HepG2 (cell line): ENCODE results near the gene NPAS2. TPM values are rescaled to one million over a fixed set of nuclear protein-coding genes. Genes with fewer than 3 reads are reported as not detected.

Experiments used
- ATAC-seq: fragments of 200-7000 bp; cut with Tn5 transposase; 3 replicates; pipeline ENCODE4 v1.9.1; 2020; ENCODE audit warnings: mild to moderate bottlenecking, moderate library complexity
- BruUV-seq: library from RNA; stranded (reverse); fragments of 400-500 nt; replicated peaks from 2 replicates; lab custom pipeline; 2021; lab: Mats Ljungman, UMichigan
- CTCF ChIA-PET: fragments of 300-600 bp; formaldehyde crosslinking; extraction: SDS; loops from one replicate; lab custom pipeline; 2021; ENCODE audit warnings: low total read pairs, inconsistent platforms, low intra/inter-chr PET ratio; lab: Yijun Ruan, JAX
- POLR2A ChIA-PET: fragments of 350-600 bp; sonication (Branson Sonifier 250); formaldehyde crosslinking; loops from one replicate; lab custom pipeline; 2020; ENCODE audit warnings: antibody characterized with exemption, inconsistent platforms; lab: Yijun Ruan, JAX
- DNase-seq: peaks from one replicate; pipeline ENCODE4 v3.0.0-alpha.2; 2015; ENCODE audit warnings: low spot score
- FAIRE-seq: peaks from 3 replicates; lab custom pipeline; 2011; peaks lifted over from hg19 to GRCh38; lab: Jason Lieb, UNC
- H2AFZ ChIP-seq: one replicate; pipeline ENCODE4 v1.6.1; 2011; ENCODE audit warnings: low read length, inconsistent platforms
- H3K27ac ChIP-seq: fragments of 300-600 bp; 3 replicates; pipeline ENCODE4 v1.8.0; 2011; ENCODE audit warnings: mixed run types, mild to moderate bottlenecking, mixed read lengths, low read length, inconsistent platforms; ENCODE audit not compliant: insufficient read depth; ENCODE audit errors: extremely low read length
- H3K27me3 ChIP-seq, 2 experiments: fragments of 200-600 bp in 1 of 2; 2 replicates in 1 of 2; 3 replicates in 1 of 2; pipeline versions ENCODE4 v1.6.0 to v1.8.0; 2011; ENCODE audit warnings: low read length in 2 of 2, mild to moderate bottlenecking in 2 of 2, moderate library complexity in 2 of 2, inconsistent platforms in 1 of 2; ENCODE audit not compliant: insufficient read depth in 2 of 2, control insufficient read depth in 1 of 2
- H3K36me3 ChIP-seq, 2 experiments: fragments of 200-600 bp in 1 of 2; replicated peaks in 1 of 2; 2 replicates in 1 of 2; 3 replicates in 1 of 2; pipeline versions ENCODE4 v1.5.1 to v1.8.0; 2011; ENCODE audit warnings: low read length in 2 of 2, inconsistent platforms in 1 of 2; ENCODE audit not compliant: insufficient read depth in 2 of 2, control insufficient read depth in 1 of 2
- H3K4me1 ChIP-seq: 2 replicates; pipeline ENCODE4 v1.5.1; 2012; ENCODE audit warnings: low read length, inconsistent platforms; ENCODE audit not compliant: insufficient read depth
- H3K4me2 ChIP-seq: 2 replicates; pipeline ENCODE4 v1.6.0; 2011; ENCODE audit warnings: low read depth, low read length, inconsistent platforms
- H3K4me3 ChIP-seq, 3 experiments: fragments of 200-600 bp in 1 of 3; sonication (generic), shearing (Covaris generic) in 1 of 3; replicated peaks in 1 of 3; 2 replicates each; pipeline ENCODE4 v1.5.1; 2011 to 2016; ENCODE audit warnings: low read length in 3 of 3, inconsistent platforms in 2 of 3, low read depth in 2 of 3, mild to moderate bottlenecking in 2 of 3, control low read depth in 1 of 3, mixed read lengths in 1 of 3; ENCODE audit not compliant: insufficient read depth in 1 of 3
- H3K79me2 ChIP-seq: one replicate; pipeline ENCODE4 v1.6.1; 2011; ENCODE audit warnings: low read length, inconsistent platforms; ENCODE audit not compliant: insufficient read depth
- H3K9ac ChIP-seq: 2 replicates; pipeline ENCODE4 v1.6.0; 2011; ENCODE audit warnings: mild to moderate bottlenecking, low read depth, low read length, inconsistent platforms; ENCODE audit not compliant: insufficient read depth
- H3K9me3 ChIP-seq: 2 replicates; pipeline ENCODE4 v1.5.1; 2012; ENCODE audit warnings: mild to moderate bottlenecking, low read length
- H4K20me1 ChIP-seq: 2 replicates; pipeline ENCODE4 v1.6.0; 2011; ENCODE audit warnings: inconsistent platforms, mild to moderate bottlenecking, low read length, moderate library complexity; ENCODE audit not compliant: insufficient read depth
- CTCF ChIP-seq: sonication (generic); formaldehyde crosslinking; IDR thresholded peaks from 2 replicates; pipeline ENCODE4 v1.5.0; 2020; ENCODE audit warnings: mild to moderate bottlenecking, missing genetic modification reagents, moderate library complexity
- FIP1L1 ChIP-seq: fragments of 200-400 bp; formaldehyde crosslinking; IDR thresholded peaks from 2 replicates; pipeline ENCODE4 v1.6.1; 2018; ENCODE audit warnings: low read depth, mild to moderate bottlenecking, low read length, moderate library complexity, borderline replicate concordance; ENCODE audit not compliant: insufficient read depth
- IRF1 ChIP-seq: sonication (generic); formaldehyde crosslinking; IDR thresholded peaks from 2 replicates; pipeline ENCODE4 v1.4.0; 2020; ENCODE audit warnings: low read depth, mild to moderate bottlenecking, missing genetic modification reagents
- NR2C2 ChIP-seq: sonication (generic); formaldehyde crosslinking; IDR thresholded peaks from 2 replicates; pipeline ENCODE4 v1.4.0; 2020; ENCODE audit warnings: missing genetic modification reagents, mild to moderate bottlenecking, moderate library complexity, borderline replicate concordance
- PHF21A ChIP-seq: sonication (generic); formaldehyde crosslinking; IDR thresholded peaks from 2 replicates; pipeline ENCODE4 v1.5.0; 2020; ENCODE audit warnings: mild to moderate bottlenecking, missing genetic modification reagents
- POGK ChIP-seq: sonication (generic); formaldehyde crosslinking; conservative IDR thresholded peaks from 2 replicates; pipeline ENCODE4 v1.8.0; 2022; ENCODE audit warnings: mild to moderate bottlenecking, moderate library complexity, missing genetic modification reagents
- RORA ChIP-seq: sonication (generic); formaldehyde crosslinking; IDR thresholded peaks from 2 replicates; pipeline ENCODE4 v1.5.0; 2020; ENCODE audit warnings: mild to moderate bottlenecking, missing genetic modification reagents, moderate library complexity
- SP4 ChIP-seq: sonication (generic); formaldehyde crosslinking; IDR thresholded peaks from 2 replicates; pipeline ENCODE4 v1.8.1; 2023; ENCODE audit warnings: mild to moderate bottlenecking, missing genetic modification reagents
- TCF12 ChIP-seq, 2 experiments: fragments of 450-650 bp in 1 of 2; sonication (generic) in 1 of 2; formaldehyde crosslinking in 1 of 2; IDR thresholded peaks; 2 replicates each; pipeline versions ENCODE4 v1.6.1 to v1.8.0; 2017 to 2022; ENCODE audit warnings: antibody characterized with exemption in 1 of 2, mild to moderate bottlenecking in 1 of 2, missing genetic modification reagents in 1 of 2, moderate library complexity in 1 of 2
- TEAD3 ChIP-seq: optimal IDR thresholded peaks from 2 replicates; pipeline ENCODE3; 2016; ENCODE audit warnings: borderline replicate concordance
- UBTF ChIP-seq: sonication (generic); formaldehyde crosslinking; IDR thresholded peaks from 2 replicates; pipeline ENCODE4 v1.4.0; 2020; ENCODE audit warnings: mild to moderate bottlenecking, missing genetic modification reagents
- ZFAT ChIP-seq: sonication (generic); formaldehyde crosslinking; conservative IDR thresholded peaks from 2 replicates; pipeline ENCODE4 v1.8.1; 2023; ENCODE audit warnings: missing genetic modification reagents, inconsistent platforms
- ZNF234 ChIP-seq: sonication (generic); formaldehyde crosslinking; conservative IDR thresholded peaks from 2 replicates; pipeline ENCODE4 v1.5.1; 2020; ENCODE audit warnings: mild to moderate bottlenecking, missing genetic modification reagents
- ZNF7 ChIP-seq: IDR thresholded peaks from 2 replicates; pipeline ENCODE4 v1.6.1; 2016; ENCODE audit warnings: missing biosample characterization, missing genetic modification reagents
- ZNF720 ChIP-seq: sonication (generic); formaldehyde crosslinking; IDR thresholded peaks from 2 replicates; pipeline ENCODE4 v1.4.0; 2020; ENCODE audit warnings: missing genetic modification reagents
- ZNF784 ChIP-seq: sonication (generic); formaldehyde crosslinking; IDR thresholded peaks from 2 replicates; pipeline ENCODE4 v1.5.1; 2020; ENCODE audit warnings: missing genetic modification reagents, mild to moderate bottlenecking, borderline replicate concordance
- ZNF850 ChIP-seq: sonication (generic); formaldehyde crosslinking; conservative IDR thresholded peaks from 2 replicates; pipeline ENCODE4 v1.9.0; 2021; ENCODE audit warnings: mild to moderate bottlenecking, missing genetic modification reagents
- ZSCAN29 ChIP-seq: sonication (generic); formaldehyde crosslinking; conservative IDR thresholded peaks from 2 replicates; pipeline ENCODE4 v1.4.0; 2020; ENCODE audit warnings: mild to moderate bottlenecking, missing genetic modification reagents
- WGBS: methylation state at CpG from one replicate; pipeline ENCODE4 v1.1.6; 2017; ENCODE audit warnings: low lambda C conversion rate; 5-methylcytosine and 5-hydroxymethylcytosine counted together
- in situ Hi-C: cut with HindIII; loops from 2 replicates; pipeline ENCODE4 v1.10.0; 2017; ENCODE audit warnings: low pct_unique_long_range_greater_than_20kb; ENCODE audit not compliant: extremely low pct_ligation_motif_present
- intact Hi-C: fragments of 100-400 bp; cut with micrococcal nuclease; formaldehyde crosslinking; loops from one replicate; pipeline ENCODE4 v1.10.0; 2022; ENCODE audit not compliant: unreplicated experiment
- polyA plus RNA-seq, 8 experiments: library from polyadenylated mRNA; depleted of rRNA in 3 of 8; stranded (reverse) in 7 of 8; unstranded in 1 of 8; fragments of >200 nt; fragmentation: Illumina TruSeq in 4 of 8; extraction: Trizol in 4 of 8; gene quantifications; 2 replicates each; pipeline versions ENCODE4 v1.2.1 to v1.2.3, GENCODE V29; 2011 to 2016; ENCODE audit warnings: low read depth in 4 of 8, missing spikeins in 1 of 8, mixed read lengths in 1 of 8; ENCODE audit not compliant: insufficient read depth in 1 of 8
- total RNA-seq, 5 experiments: library from RNA; depleted of rRNA; stranded (reverse); fragments of >200 nt; fragmentation: Illumina TruSeq; extraction: Trizol; gene quantifications; 2 replicates each; pipeline ENCODE4 v1.2.3, GENCODE V29; 2016; ENCODE audit warnings: low read depth in 1 of 5

The NPAS2 gene
- total and polyA plus RNA-seq, 2 of the 13 experiments (the other 11 are each of a cell fraction or from before 2014, with no cell fraction given): 14.8 to 37.5 TPM

- ATAC-seq: no peak; the same call in 2 of the 3 replicates
- no peak for DNase-seq
- FAIRE-seq: no peak
- BruUV-seq: no TSS peak
- Histone ChIP-seq H3K9ac (no peak overlapping the region), H3K36me3 (no peaks in the 10 kb centered on the region), H3K4me3 (no peak overlapping the region), H3K27me3 (peaks cover 2 to 25% of the 10 kb centered on the region in 2 experiments; a peak in 3 of 5 replicates), H3K27ac (no peak overlapping the region), H2AFZ (no peak overlapping the region), H3K4me1 (peaks cover 9% of the 10 kb centered on the region; the same call in 1 of the 2 replicates), H3K4me2 (no peak overlapping the region), H4K20me1 (no peaks in the 10 kb centered on the region), H3K79me2 (no peaks in the 10 kb centered on the region), H3K9me3 (no peaks in the 10 kb centered on the region)
- intact Hi-C loops: no loop called here
- 54% methylated on average over 4 of the region's 4 CpGs for WGBS
- CTCF ChIA-PET: no interaction called here
- in situ Hi-C loops: no loop called here
- POLR2A ChIA-PET: no interaction called here
- TF ChIP-seq SP4 (CRISPR knock-in tag) (no peak), TCF12 (IDR thresholded peaks at IDR 0.05) (no peak), TCF12 (CRISPR knock-in tag; IDR thresholded peaks at IDR 0.05) (no peak), ZSCAN29 (CRISPR knock-in tag) (no peak), NR2C2 (CRISPR knock-in tag) (no peak), TEAD3 (no peak), ZNF720 (CRISPR knock-in tag) (no peak), ZNF234 (CRISPR knock-in tag) (no peak), POGK (CRISPR knock-in tag) (no peak), ZNF850 (no peak), ZNF7 (no peak), ZNF784 (no peak), CTCF (CRISPR knock-in tag) (no peak), PHF21A (CRISPR knock-in tag) (no peak), RORA (CRISPR knock-in tag) (no peak), IRF1 (no peak), UBTF (no peak), ZFAT (CRISPR knock-in tag) (no peak), FIP1L1 (no peak)
Measured at GRCh38 chr2:100807707-100808106, 12.2 kb upstream of the NPAS2 start.
